Activated CD4-positive, CD25-positive, alpha-beta regulatory T cell (primary cell): ENCODE measurements around the gene C1orf94.

Experiments used
- DNase-seq, 4 experiments: peaks; one replicate each; lab custom pipeline; 2025; lab: John Stamatoyannopoulos, UW

The C1orf94 gene, protein sequence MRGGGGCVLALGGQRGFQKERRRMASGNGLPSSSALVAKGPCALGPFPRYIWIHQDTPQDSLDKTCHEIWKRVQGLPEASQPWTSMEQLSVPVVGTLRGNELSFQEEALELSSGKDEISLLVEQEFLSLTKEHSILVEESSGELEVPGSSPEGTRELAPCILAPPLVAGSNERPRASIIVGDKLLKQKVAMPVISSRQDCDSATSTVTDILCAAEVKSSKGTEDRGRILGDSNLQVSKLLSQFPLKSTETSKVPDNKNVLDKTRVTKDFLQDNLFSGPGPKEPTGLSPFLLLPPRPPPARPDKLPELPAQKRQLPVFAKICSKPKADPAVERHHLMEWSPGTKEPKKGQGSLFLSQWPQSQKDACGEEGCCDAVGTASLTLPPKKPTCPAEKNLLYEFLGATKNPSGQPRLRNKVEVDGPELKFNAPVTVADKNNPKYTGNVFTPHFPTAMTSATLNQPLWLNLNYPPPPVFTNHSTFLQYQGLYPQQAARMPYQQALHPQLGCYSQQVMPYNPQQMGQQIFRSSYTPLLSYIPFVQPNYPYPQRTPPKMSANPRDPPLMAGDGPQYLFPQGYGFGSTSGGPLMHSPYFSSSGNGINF

DNA sequence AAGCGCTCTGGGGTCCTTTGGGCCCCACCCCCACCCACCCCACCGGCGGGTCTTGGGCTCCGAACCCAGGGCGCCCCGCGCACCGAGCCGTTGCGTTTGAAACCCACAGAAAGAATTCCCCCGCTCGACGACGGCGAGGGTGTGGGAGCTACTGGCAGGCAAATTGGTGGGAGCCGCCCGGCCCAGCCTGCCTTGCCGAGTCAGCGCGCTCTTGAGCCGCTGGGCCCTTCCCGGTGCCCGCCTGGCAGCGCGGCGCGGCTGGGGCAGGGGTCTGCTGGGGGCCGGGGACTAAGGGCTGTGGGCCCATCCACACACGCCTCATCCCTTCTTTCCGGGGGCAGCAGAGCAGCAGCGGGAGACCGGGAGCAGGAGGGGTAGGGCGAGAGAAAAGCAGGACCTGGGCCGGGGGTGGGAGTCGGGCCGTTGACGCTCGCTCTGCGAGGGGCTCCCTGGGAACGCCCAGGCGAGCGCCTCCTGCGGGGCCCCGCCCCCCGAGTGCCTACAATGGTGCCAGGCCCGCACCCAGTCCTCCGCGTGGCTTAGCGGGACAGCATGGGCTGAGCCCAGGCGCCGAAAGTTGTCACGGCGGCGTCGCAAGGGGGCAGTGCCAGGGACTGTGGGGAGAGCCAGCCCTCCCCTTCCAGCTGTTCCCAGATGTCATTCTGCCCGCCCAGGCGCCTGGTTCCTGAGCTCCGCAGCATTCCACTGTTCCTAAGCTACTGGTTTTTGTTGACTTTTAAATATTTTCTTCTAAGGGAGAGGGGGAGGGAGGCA is at the start of gene C1orf94:
TSS of gene C1orf94 (plus strand) at position 78 of the 774 bp plus-strand sequence. CDS start 883 bp downstream, outside the sequence.
- DNase-seq = no peak

DNA sequence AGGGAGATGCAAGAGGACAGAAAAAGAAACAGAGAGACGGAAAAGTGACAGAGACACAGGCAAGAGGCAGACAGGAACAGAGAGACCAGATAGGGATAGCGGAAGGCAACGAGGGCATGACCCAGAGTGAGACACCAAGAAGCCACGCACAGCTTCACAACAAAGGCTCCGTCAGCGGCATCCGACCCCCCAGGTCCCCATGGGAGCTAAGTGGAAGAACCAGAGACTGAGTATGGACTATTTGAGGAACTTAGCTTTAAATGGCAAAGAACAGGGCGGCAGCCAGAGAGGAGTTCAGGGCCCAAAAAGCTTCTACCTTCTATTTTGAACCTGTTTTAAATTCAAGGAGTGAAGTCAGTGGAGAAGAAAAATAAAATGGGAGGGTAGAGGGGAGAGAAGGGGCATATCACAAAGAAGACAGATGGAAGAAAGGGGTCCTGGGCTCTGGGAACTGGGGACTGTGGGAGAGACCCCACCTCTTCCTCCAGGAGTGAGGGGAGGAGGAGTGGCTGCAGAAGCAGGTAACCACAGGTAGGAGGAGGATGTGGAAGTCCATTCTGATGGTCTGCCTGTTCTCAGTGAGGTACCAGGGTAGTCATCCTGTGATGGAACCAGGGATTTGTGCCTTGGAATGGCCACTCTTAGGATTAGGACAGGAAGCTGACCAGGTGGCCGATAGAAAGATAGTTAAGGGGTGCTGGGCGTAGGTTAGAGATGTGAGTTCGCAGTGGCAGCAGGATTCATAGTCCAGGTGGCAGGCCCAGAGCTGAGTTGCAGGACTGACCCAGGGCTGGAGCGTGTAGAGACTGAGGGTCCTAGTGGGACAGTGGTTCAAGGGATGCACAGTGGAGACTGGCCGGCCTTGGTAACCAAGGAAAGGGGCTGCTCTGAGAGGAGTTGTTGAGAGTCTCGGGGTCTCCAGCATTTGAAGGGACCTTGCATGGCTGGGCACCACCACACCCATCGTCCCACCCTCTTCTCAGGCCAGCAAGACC is 49.4 kb upstream of the C1orf94 start:
- no peak for DNase-seq

DNA sequence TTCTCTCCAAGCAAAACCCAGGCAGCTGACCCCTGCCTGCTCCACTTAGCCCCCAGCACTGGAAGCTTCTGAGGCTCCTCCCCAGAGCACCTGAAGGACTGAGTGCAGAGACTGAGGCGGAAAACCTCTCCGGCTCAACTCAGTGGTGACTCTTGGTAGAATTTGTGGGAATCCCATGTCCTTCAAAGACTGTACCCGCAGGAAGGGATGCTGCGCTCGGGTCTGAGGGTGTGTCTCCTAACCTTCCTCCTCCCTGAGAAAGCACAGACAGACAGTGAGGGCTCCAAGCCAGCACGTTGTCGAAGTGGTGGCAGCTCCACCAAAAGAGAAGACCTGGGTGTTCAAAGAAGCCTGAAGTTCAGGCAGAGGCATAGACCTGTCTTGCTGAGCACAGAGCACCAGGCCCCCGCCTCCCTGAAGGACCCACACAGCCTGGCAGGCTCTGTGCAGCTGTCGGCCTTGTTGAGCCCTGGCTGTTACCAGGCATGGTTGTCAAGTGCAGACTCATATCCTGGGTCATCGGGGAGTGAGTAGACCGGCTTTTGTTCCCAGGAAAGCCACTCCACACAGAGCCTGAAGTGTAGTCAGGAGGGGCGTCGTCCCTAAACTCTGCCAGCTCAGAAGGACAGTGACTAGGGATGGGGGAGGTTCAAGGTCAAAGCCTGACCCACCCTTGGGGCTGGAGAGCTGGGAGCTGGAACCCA is 48.4 kb upstream of the C1orf94 start:
- no peak for DNase-seq

DNA sequence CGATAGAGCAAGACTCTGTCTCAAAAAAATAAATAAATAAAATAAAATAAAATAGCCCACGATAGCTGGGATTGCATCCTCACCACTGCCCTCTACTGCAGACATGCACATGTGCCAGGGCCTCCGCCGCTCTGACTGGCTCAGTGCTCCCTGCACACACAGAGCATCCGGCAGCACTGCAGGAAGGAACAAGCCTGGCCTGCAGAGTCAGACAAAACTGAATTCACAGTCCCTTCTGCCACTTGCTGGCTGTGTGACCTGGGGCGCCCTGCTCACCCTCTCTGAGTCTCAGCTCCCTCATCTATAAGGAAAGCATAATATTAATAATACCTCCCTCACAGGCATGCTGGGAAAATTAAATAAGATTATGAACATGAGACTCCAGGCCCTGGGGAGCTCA is 47.1 kb upstream of the C1orf94 start:
- DNase-seq = no peak

DNA sequence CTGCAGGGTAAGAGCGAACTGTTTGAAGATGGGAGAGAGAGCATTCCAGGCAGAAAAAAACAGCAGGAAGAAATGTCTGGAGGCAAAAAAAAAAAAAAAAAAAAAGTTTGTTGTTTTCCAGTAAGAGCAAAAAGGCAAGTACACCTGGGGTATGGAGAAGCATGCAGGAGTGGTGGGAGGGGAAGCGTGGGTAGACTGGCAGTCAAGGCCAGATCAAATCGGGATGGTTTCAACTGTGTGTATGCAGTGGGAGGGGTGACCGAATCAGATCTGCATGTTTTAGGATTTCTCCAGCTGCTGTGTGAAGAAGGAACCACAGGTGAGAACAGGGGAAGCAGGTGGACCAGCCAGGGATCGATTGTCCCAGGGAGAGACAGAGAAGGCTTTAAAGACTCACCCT is 46.4 kb upstream of the C1orf94 start:
- no peak for DNase-seq

DNA sequence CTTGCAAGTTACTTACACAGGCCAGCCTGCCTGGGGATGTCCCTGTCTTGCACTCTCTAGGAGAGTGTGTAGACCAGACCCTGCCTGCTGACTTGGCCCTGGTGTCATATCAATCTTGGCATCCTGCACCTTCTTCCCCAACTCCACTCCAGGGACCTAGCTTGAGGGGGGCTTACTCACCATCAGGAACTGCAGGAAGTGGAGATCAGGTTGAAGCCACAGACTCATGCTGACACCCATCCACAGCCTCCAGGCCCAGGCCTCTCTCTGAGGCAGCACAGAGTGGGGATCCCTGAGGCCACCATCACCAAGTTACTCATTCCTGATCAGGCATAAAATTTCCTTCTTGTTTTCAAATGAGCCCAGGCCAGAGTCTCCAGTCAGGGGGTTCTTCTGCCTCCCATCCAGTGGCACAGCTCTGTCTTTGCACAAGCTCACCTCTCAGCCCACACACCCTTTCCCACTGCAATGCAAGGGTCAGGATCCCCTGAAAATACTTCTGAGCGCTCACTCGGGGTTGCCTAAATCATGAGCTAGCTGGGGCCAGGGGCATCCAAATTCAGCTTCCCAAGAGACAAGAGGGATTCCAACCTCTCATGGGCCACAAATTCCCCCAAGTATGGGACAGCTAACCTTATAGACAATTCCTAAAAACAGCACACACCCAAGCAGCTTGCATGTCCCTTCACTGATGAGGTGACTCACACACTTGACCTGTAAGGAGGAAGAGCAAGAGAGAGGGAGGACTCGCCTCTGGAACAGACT is 45.1 kb upstream of the C1orf94 start:
- no peak for DNase-seq

DNA sequence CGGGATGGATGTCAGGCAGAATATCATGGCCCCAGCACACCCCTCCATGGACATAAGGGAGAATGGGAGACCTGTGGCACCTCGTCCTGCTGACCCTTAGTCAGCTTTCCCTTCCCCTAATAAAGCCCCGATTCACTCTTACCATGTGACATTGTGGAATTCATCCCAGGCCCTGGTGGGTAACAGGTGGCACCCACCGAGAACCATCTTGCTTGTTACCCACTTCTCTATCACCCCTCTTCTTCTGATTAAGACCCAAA is 44.6 kb upstream of the C1orf94 start:
- DNase-seq = no peak

DNA sequence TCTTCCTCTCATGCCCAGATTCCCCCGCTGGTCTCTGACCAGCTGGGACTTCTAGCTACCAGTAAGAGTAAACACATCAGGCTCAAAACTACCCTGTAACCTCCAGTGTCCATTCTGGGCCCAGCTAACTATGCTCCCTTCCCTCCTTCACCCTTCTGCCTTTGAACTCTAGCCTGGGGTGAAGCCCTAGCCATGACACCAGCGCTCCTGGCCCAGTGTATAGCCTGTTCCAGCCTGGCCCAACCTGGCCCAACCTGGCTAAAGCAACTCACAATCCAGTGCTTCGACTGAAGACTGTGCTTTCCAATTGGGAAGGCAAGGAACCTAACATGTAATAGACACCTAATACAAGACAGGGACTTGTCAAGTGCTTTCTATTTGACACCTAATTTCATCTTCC is 39.3 kb upstream of the C1orf94 start:
- no peak for DNase-seq

DNA sequence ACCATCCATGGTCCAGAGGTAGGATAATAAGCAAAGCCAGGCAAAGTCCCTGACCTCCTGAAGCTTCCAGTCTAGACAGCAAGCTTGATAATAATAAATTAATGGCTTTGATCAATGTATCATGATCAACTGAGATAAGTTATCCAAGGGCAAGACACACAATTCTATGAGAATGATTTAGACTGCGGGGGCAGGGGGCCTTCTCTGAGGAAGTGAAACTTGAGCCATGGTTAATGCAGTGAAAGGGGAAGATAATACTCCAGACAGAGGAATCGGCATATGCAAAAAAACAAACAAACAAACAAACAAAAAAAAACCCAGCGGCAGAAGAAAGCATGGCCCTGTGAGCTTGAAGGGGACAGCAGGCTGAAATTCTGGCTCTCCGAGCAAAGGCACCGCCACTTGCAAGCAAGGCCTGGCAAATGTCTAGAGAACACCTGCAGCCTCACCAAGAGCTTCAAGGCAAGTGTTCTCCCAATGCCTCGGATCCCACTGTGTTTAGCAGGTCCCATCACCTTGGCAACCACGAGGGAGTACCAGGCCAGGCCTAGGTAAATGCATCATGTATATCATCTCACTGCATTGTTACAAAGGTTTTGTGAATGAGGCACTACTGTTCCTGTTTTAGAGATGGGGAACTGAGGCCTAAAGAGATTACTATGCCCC is 36.6 kb upstream of the C1orf94 start:
- DNase-seq = no peak

DNA sequence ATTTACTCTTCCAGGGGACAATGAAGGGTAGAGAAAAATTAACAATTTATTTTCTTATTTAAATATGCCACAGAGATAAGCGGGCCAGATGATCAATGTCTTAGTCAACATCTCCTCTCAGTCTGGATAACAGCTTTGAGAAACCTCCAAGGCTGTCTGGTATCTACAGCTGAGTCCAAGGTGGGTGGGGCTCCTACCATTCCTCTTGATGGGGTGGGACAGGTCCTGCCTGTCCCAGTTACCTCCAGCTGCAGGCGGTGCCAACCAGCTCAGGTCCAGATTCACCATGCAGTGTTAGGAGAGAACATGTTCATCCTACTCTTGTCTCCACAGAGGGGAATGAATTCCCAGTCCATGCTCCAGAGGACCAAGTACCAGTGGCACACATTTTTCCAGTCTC is 32.7 kb upstream of the C1orf94 start:
- DNase-seq = no peak

DNA sequence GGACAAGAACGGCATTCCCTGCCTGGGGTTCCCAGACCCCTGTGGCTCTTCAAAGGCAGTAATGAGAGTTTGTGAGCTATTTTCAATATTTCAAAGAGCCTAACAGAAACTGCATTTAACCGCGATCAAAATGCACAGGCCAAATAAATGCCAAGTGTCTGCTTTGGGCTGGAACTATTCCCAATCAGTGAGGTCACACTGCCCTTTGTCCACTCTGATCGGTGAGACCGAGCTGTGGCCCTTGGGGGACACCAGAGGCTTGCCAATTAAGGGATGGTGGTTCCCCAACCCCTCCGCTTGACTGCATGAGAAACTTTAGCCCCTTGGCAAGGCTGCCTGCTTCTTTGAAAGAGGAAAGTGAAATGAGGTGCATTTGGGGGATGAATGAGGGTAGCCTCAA is 31.9 kb upstream of the C1orf94 start:
- DNase-seq = no peak

DNA sequence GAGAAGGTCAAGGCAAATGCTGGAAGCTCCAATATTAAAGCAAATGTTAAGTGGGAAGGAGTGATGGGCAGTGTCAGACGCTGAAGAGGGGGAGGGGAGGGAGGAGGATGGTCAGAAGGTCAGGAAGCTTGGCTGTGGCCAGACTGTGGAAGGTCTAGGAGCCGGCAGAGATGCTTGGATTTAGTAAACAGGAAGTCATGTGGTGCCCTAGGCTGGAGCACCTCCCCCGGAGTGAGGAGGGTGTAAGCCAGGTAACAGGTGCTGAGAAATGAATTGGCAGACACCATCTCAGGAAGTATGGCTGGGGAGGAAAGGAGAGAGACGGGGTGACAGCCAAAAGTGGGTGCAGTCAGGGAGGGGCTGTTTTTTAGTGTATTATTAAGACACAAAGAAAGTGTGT is 29.4 kb upstream of the C1orf94 start:
- DNase-seq = no peak

DNA sequence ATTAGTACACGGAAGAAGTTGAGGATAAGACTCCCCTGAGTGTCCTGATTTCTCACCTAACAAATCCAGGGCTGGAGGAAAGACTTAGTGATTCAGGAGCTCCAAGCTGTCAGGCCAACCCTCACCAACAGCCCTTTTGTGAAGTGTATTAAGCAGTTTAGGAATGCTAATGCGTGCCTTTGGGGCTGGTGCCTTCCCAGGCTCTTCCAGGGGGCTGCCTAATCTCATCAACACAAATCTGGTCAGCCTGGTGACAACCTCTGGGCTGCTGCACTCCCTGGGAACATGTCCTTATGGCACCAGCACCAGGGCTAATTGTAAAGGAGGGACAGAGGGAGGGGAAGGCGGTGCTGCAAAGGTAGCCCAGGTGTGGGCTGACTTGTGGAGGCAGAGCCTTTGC is 27.2 kb upstream of the C1orf94 start:
- no peak for DNase-seq

DNA sequence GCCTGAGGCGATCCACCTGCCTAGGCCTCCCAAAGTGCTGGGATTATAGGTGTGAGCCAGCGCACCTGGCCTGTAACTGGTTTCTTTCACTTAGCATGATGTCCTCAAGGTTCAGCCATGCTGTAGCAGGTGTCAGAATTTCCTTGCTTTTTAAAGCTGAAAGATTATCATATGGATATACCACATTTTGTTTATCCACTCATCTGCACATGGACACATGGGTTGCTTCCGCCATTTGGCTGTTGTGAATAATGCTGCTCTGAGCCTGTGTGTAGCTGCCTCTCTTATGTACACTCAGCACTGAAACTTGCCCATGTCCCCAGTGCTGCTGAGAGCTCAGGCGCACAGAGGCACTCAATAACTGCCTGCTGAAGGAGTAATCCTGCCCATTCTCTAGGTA is 23.5 kb upstream of the C1orf94 start:
- no peak for DNase-seq

DNA sequence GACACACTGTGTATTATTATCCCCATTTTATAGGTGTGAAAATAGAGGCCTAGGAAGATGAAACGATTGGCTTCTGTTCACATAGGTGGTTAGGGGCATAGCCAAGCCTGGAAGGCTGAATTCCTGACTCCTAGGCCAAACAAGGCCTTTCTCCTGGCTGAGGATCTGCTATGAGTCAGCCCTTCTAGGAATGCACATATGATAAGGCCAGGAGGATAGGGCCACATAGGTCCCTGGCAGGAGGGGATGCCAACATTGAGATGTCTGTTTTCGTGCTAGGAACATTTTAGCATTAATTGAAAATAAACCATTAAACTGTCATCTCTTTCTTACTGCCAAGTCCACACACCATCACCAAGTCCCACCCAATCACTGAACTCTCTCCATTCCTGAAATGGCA is 20.8 kb upstream of the C1orf94 start:
- DNase-seq = no peak

DNA sequence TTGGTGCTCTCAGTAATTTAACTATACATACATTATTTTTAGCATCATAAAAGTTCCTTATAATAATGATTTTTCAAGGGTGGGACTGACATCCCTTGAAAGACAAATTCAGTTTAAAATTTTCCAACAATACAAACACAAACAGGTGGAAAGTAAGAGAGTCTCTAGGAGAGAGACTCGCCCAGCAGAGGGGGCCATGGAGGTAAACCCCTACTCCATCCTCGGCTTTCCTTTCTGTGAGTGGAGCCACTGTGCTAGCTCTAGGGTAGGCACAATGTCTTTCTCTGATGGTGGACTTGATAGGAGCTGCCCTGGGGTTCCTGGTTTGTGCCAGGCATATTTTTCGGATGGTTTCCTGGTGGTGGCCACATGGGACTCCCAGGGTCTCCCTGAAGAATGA is 20.0 kb upstream of the C1orf94 start:
- DNase-seq = no peak

DNA sequence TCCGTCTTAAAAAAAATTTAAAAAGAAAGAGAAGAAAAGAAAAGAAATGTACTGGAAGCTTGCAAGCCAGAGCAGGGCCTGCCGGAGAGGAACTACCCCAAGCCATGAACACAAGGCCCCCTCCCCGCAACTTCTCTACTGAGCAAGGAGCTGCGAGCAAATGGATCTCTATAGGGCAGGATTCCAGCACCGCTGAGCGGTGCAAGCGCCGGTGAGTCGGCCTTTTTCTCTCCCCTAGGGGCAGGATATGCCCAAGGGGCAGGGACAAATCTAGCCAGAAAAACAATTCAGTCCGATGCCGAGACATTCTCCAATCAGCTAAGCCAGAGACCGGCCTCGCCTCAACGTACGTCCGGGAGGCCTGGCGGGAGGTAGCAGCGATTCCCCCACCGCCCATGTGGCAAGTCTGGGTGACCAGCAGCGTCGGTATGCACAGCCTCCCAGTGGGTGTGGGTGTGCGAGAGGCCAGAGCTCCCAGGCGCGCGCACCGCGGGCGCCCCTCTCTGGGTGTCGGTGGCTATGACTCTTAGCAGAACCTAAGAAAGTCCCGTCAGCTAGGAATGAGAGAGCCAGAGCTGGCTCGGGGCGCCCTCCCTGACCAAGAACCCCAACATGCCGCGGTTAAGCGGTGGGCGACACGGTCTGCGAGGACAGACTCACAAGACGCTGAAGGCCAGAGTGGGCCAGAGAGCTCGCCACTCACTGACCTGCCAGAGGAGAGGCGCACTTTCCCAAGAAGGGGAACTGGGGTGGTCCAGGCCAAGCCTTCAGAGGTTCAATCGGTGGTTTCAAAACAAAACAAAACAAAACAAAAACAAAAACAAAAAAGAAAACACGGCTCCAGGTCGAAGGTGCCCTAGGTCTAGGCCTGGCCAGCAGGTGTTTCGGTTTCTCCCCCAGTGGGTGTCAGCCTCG is 13.6 kb upstream of the C1orf94 start:
- DNase-seq = no peak

DNA sequence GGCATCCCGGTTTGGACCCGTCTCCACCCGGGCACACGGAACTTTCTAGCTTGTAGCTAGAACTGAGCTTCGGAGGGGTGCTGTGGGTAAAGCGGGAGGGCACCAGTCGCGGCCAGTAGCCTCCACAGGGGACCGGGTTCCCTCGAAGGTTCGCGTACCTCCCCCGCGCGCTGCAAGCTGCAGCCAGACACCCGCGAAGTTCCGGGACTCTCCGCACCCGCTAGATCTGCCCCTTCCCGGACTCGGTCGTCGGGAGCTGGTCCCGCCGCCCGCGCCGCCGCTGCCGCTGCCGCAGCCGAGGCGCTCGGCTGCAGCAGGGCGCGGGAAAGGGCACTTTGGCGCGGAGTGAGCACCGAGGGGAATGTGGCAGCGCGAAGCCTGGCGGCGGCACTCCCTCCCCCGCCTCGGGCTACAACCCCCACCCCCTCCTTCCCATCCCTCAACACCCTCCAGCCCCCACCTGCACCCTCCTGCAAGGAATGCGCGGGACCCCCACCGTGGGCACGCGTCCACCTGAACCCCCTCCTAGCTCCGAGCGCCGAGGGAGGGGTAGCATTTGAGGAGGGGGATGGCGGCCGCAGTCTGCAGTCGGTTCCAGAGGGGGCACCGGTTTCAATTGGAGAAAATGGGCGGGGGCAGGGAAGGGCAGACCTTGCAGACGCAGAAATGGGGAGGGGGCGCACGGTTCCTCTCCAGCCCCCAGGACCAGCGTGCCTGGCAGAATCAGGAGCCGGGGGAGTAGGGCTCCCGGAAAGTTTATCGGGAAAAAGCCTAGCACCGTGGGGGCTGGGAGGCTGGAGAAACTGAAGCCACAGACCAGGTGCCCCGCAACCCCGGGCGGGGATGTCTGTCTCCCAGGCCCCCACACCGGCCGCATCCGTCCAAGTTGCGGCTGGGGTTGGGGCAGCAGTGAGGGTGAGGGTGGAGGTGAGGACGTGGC is 12.6 kb upstream of the C1orf94 start:
- no peak for DNase-seq
